Right kidney (tissue), 1 donor: Measurements from ENCODE around the gene PIP5KL1.
"Not testable (repeated sequence)": the region's sequence is repeated elsewhere in the genome, so short reads cannot be mapped to it uniquely, and the experiment has no call there.

Experiments
- DNase-seq: peaks from one replicate; pipeline ENCODE4 v3.0.0-alpha.2; 2016

PIP5KL1 gene

DNA sequence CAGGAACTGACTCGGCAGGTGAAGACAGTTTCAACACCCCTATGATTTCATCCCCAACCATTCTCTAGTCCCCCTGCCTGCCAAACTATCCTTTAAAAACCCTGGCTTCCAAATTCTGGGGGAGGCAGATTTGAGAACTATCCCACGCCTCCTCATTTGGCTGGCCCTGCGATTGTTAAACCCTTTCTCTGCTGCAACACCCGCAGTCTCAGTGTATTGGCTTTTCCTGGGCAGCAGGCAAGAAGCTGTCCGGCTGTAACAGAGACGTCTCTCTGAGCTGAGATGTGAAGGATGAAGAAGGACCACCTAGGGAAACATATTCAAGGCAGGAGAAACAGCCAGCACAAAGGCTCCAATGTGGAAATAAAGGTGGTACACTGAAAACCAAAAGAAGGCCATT, 37.7 kb downstream of the PIP5KL1 start:
- no peak for DNase-seq

DNA sequence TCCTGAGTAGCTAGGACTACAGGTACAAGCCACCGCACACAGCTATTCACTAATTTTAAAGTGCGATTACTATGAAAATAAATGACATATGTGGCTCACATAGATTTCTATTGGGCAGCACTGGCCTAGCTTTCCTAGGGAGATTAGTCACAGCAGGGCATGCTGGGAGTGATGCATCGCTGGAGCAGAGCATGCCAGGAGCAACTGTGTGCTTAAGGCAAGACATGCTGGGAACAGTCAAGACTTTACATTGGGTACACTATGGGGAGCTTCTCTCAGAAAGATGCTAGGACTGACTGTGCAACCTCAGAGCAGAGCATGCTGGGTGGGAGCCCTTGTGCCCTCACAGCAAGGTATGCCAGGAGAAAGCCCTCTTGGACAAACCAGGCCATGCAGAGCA, 40.5 kb downstream of the PIP5KL1 start:
- no peak for DNase-seq

DNA sequence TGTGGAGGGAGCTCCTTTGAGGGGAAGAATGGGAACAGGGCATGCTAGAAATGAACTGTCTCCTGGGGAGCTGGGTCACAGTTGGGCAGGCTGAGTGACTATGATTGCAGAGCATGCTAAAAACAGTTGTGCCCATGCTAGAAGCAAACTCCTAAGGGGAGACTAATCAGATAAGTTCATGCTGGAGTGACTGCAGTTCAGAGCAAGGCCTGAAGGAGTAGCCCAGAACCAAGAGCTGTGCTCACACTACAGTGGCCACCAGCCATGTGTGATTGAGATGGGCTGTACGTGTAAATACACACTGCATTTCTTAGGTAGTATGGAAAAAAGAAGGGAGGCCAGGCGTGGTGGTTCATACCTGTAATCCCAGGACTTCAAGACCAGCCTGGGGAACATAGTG, 42.8 kb downstream of the PIP5KL1 start:
- no peak for DNase-seq

DNA sequence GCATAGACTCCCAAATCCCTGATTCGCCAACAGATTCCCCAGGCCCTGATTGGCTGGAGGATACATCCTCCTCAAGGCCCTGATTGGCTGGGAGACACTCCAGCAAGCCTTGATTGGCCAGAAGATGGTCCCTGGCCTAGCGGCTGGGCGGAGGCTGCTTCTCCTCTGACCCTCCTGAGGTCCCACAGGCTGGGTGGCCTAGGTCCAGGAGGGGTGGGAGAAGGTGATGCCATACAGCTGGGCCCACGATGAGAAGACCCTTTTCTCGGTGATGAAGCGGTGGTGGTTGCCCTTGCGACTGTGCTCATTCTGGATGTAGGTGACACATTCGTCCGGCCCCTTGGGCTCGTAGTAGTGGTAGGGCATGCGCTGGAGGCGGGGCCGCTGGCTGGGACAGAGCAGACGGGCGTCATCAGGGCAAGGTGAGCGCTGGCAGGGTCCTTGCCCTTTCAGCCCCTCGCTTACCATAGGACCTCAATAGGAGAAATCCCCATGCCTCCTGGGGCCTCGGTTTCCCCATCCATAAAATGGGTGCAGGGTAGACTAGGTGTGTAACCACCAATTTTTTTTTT, 44.1 kb downstream of the PIP5KL1 start:
- DNase-seq, result no peak

DNA sequence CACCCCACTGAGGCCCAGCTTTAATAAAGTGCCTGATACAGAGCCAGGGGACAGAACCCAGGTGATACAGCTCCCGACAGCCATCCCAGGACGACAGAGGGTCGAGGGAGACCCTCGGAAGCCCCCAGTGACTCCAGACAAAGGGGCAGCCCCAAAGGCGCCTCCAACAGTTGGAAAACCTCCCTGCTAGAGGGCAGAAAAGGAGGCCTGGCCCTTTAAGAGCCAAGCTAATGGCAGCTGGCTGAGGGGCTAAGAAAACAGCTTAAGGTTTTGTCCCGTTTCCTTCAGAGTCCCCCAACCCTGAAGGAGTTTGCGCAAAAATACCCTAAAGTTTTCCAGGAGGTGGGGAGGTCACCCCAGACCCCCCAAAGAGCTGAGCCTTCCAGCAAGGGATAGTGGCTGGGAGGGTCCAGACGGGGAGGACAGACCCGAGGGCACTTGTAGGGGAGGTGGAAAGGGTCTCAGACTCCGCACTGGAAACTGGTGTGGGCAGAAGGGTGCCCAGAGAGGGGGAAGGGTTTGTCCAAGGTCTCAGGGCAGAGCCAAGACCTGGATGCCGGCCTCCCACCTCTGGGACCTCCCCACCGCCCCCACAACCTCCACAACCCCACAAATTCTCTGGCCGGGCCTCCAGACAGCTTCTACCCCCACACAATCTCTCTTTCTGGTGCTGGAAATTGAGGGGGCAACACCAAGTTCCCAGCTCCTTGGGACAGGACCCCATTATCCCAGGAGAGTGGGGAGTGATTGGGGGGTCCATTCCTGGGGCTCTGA, 44.9 kb downstream of the PIP5KL1 start:
- no peak for DNase-seq

DNA sequence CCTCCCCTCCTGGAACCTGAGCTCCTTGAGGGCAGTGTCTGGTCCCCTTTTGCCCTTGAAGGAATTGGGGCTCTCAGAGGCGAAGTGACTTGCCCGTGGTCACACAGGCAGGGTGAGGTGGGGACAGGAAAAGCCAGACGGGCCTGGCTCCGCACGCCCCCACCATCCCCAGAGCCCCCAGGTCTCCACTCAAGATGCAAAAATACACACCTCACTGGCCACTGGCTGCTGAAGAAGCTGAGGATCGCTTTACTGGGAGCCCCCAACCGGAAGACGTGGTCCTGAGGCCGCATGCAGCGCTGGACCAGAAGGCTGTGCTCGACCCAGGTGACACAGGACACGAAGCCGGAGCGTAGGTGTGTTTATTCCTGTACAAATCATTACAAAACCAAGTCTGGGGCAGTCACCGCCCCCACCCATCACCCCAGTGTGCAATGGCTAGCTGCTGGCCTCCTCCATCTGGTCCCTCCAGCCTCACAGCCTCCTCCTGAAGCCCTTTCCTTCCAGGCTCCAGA, 45.5 kb downstream of the PIP5KL1 start:
- DNase-seq, result no peak

DNA sequence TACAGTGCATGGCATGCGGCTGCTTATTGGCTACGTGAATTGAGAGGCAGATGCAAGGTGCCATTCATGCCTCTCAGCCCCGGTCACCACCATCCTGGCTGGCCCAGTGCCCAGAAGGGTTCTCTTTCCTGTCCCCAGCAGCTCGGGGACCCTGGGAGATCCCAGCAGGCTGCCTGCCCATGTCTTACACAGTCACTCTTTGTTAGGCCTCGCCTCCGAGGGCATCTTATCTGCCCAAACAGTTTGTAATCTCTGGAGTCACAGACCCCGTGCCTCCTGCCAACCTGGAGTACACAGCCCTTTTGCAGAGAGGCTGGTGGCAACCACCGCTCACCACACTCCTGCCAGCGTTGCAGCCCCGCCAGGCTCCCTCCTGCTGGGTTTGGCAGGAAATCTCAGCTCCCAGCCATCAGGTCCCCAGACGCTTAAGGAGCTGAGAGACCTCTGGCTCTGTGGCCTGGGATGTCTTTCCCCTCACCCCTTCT, 46.1 kb downstream of the PIP5KL1 start:
- no peak for DNase-seq

DNA sequence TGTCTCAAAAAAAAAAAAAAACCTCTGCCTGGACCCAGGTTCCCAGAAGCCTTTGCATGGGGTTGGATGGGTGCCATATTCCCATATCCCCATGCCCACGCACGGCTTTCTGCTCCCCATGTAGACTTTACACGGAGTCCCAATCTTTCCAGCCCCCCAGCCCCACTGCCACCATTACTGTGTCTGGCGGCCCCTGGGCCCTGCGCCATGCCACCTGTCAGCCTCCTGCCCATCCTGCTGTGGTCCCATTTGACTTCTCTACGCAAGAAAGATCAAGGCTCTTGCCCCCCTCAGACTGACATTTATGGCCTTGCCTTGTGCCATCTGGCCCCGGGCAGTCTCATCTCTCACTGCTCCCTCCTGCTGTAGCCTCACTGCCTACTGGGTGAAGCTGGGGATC, 46.6 kb downstream of the PIP5KL1 start:
- no peak for DNase-seq

DNA sequence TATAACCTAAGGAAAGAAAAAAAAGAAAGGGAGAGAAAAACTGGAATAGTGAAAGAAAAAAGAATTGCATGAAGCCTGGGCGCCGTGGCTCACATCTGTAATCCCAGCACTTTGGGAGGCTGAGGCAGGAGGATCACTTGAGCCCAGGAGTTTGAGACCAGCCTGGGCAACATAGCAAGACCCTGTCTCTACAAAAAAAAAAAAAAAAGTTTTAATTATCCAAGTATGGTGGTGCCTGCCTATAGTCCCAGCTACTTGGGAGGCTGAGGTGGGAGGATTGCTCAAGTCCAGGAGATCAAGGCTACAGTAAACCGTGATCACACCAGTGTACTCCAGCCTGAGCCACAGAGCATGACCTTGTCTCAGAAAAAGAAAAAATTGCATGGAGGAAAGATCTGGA, 48.9 kb downstream of the PIP5KL1 start:
- DNase-seq, result not testable (repeated sequence)

DNA sequence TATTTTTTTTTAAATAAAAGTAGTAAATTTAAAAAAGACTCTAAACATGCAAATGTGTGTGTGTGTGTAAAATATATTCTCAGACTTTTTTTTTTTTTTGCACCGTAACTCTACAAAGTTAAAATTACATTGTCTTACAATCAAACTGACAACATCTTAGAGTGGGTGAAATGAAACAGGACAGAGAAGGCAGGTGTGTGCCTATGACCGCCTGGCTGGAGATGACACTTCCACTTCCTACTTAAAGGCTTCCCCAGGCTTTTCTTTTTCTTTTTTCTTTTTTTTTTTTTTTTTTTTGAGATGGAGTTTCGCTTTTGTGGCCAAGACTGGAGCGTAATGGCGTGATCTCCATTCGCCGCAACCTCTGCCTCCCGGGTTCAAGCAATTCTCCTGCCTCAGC, 50.4 kb downstream of the PIP5KL1 start:
- no peak for DNase-seq

DNA sequence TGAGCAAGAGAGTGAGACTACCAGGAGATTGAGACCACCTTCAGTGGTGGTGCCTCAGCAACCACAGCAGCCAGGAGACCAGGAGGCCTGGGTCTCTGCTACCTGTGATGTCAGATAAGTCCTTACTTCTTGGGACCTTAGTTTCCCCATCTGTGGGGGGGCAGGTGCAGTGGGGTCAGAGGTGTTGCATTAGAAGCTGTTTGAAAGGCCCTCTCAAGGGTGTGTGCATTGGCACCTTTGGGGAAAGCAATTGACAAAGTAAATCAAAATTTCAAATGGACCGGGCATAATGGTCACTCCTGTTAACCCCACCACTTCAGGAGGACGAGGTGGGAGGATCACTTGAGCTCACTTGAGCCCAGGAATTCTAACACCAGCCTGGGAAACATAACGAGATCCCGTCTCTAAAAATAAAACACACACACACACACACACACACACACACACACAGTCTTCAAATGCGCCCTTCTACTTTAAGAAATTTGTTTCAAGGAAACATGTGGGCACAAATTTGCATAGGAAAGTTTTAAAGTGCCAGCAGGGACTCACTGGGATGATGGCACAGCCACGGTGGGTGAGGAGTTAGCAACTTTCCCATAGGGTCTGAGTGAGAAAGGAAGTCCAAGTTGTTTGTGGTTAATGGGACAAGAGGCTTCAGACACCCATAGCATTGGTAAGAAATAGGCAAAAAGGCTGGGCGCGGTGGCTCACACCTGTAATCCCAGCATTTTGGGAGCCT, 51.8 kb downstream of the PIP5KL1 start:
- no peak for DNase-seq

DNA sequence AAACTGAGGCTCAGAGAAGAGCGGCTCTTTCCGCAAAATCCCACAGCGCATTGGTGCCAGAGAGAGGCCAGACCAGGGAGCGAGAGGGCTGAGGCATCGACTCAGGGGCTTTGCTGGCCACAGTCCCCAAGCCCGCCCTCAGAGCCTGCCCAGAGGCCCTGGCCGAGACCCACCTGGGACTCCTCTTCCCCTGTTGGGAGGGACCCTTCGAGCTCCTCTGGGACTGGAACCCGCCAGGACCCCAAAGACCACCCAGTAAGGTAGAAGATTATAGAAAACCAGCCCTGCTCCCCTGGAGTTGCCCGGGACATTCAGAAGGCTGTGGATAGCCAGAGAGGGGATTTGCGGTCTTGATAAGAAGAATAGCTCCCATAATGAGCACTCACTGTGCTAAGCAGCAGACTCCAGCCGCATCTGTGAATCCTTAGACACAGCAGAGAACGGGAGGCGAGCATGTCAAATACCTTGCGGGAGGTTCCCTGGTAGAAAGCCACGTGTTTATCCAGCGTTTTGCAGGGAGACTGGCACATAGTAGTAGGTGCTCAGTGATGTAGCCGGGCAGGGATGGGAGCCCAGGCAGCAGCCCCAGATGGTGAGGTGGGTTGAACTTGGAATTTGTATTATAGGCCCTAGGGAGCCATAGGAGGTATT, 52.5 kb downstream of the PIP5KL1 start:
- no peak for DNase-seq

DNA sequence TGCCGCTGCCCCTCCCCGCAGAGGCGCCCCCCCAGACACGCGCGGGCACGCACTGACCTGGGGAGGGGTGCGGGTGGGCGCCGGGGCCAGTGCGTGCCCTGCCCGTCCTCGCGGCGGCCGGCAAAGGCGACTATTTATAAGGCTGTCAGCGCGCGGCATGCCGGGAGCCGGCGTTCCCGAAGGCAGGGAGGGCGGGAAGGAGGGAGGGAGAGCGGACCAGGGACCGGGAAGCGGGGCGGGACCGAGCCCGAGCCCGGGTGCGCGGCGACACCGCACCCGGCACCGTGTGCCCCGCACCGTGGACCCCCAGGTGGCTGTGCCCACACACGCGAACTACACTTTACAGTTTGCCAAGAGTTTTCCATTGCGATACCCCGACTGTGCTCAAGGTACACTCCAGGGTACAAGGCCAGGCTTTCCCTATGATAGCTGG, 53.0 kb downstream of the PIP5KL1 start, which contains the start of gene AK1:
Gene AK1 (minus strand): TSS at position 110 of the 433 bp plus-strand sequence. CDS start 3,058 bp downstream, outside the sequence.
- DNase-seq, result peak; percentile 70

DNA sequence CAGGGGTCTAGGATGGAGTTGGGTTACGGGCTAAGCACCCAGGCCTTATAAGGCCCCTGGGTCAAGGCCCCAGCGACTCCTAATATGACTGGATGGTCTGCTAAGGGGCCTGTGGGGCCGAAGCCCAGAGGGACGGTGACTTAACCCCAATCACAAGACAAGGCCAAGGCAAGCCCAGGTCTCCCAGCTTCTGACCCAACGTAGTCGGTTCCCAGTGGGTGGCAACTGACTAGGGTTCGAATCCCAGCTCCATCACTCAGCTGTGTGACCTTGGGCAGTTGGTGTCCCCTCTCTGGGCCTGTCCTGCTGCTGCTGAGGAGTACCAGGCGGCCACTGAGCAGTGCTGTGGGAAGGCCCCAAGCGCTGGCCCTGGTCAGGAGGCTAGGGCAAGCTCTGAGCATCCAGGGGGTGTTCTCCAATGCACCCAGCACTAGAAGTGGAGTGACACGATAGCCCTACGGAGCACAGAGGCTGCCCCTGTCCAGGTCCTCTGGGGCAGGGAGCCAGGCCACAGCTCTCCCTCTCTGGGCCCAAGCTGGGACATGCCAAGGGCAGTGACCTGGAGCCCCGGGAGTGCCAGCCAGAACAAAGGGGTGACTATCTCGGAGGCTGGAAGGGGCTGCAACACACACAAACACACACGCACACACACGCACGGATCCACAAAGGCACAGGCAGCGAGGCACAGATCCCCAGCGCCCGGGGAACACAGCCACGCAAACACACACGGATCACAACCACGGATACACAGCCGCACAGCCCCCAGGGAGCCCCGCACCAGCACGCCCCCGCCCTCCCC, 53.6 kb downstream of the PIP5KL1 start:
- DNase-seq, result no peak

DNA sequence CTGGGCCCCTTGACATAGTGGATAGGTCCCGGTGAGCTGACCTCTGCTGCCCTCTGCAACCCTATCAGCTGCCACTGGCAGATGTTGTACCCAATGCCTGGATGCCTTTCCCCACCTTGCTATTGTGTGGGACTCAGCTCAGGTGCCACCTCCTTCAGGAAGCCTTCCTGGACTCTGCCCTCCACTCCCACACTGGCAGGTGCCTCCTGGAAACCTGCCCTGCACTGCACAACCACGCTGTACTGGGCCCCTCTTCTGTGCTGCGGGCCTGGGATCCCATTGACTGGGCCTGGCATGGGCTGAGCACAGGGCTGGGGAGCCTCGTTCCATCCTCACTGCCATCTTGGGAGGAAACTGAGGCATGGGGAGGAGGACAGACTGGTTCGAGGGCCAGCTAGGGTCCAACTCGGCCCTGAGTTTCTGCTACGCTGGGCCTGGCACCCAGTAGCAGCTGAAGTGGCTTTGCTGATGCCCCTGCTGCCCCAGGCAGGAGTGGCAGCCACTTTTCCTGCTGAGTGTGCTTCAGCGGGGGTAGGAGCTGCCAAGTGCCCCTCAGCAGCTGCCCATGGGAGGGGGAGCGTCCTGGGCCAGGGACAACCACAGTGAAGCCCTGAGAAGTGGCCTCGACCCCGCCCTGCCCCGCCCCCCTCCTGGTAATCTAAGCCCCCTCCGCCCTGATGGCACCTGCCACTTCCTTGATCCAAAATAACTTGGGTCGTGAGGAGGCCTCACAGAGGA, 54.4 kb downstream of the PIP5KL1 start:
- DNase-seq, result no peak

DNA sequence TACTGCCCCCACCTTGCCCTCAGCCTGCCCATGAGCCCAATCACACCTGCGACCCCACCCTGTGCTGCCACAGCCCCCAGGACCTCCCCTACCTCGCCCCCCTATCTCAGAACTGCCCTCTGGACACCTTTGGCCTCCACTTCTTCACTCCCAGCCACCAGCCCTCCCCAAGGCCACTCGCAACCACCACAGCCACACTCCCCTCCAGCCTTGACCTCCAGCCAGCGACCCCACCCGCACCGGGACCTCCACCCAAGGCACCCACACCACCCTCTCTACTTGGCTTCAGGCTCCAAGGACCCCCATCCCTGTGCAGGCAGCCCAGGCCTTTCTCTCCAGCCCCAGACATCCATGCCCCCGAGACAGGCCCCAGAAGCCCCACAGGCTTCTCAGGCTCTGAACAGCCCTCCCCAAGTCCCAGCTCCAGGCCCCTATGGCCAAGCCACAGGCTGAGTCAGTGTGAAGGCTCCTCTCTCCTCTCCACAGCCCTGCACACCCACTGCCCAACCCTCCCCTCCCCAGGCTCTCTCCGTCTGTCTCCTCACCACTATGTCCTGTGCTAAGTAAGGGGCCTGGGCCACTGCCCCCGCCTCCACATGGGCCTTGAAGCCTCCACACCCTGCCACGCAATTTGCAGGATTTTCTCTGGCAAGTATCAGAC, 55.1 kb downstream of the PIP5KL1 start:
- no peak for DNase-seq

DNA sequence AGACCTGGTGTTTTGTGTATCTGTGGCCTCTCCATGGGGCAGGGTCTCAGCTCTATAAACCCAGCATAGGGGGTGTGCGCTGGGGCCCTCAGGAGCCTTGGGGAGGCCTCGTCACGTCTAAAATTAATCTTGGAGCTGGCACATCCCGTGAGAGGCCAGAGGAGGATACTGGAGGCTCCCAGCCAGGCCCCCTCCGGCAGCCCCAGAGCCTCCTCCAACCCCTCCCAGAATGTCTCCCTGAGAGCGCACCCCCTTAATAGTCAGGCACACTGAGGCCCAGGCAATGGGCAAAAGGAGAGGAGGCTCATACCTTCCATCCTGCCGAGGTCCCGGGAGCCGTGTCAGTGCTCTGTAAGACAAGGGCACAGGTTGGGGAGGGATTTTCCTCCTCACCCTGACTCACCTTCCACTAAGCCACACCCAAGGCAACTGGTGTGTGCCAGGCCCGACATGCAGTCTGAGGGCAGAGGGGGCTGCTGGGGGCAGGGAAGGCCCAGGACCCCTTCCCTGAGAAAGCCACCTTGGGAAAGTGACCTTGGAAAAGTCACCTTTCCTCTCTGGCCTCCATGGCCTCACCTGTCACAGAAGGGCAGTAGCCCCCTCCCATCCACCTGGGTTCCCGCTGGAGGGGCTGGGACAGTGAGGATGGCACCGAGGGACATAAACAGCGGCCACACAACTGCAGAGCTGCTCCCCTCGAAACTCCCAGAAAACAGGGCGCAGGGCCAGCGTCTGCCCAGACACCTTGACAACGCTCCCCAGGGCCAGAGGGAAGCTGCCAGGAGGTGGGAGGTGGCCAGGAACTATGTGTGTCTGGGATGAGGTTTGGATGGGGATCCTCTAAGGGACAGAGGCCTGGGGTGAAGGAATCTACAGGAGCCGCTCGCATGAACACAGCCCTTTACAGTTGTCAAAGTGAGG, 56.0 kb downstream of the PIP5KL1 start:
- no peak for DNase-seq

DNA sequence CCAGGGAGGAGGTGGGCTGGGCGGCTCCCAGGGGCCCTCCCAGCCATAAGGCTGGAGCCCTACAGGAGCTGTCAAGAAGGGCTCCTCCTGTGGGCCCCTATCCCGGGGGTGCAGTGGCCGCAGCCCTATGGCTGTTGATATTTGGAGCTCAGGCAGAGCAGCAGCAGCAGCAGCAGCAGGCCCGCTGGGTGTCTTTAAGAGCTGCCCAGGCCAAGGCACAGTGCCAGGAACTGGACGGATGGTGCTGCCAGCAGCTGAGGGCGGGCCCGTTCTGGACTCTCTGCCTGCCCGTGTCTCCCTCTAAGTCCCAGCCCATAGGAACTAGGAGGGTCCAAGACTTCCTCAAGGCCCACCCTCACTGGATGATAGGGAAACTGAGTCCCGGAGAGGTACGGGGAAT, 56.7 kb downstream of the PIP5KL1 start:
- DNase-seq, result no peak

DNA sequence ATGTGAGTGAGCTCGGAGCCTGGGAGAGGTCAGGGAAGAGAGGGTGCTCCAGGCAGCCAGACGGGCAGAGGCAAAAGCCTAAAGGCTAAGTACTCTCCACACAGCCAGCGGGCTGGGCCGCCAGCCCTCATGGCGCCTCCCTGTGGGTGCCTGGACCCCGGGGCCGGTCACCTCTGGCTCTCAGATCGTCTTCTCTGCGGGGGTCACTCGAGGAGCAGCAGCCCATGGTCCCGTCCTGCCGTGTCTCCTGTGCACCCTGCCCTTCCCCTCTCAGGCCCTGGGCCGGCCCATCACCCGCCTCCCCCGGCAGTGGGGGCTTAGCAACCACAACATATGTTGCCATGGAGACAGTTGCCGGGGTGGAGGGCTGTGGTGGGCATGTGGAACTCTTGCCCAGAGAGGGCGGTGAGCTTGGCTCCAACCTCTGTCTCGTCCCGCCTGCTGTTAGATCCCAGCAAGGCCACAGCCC, 57.3 kb downstream of the PIP5KL1 start:
- DNase-seq, result no peak
